Chondrocyte (in vitro differentiated cells): ENCODE measurements around the gene EDEM3. TPM values are rescaled to one million over a fixed set of nuclear protein-coding genes. Genes with fewer than 3 reads are reported as not detected.

Source experiments
- DNase-seq: peaks from one replicate; pipeline ENCODE4 v3.0.0; 2021; ENCODE audit warnings: mixed read lengths, low spot score
- H3K27ac Mint-ChIP-seq: one replicate; pipeline ENCODE4 v1.8.0; 2021; ENCODE audit warnings: mild to moderate bottlenecking, moderate library complexity, mixed read lengths; ENCODE audit not compliant: unreplicated experiment
- H3K27me3 Mint-ChIP-seq: 2 replicates; pipeline ENCODE4 v1.8.0; 2021; ENCODE audit warnings: low read depth, mixed read lengths
- H3K36me3 Mint-ChIP-seq: 2 replicates; pipeline ENCODE4 v1.8.0; 2021; ENCODE audit warnings: low read depth, mixed read lengths
- H3K4me1 Mint-ChIP-seq: 2 replicates; pipeline ENCODE4 v1.8.0; 2021; ENCODE audit warnings: low read depth, mild to moderate bottlenecking, mixed read lengths
- H3K4me3 Mint-ChIP-seq: one replicate; pipeline ENCODE4 v1.8.0; 2021; ENCODE audit warnings: mild to moderate bottlenecking, moderate library complexity, mixed read lengths; ENCODE audit not compliant: unreplicated experiment
- H3K9me3 Mint-ChIP-seq: 2 replicates; pipeline ENCODE4 v1.8.0; 2021; ENCODE audit warnings: low read depth, mixed read lengths
- CTCF ChIP-seq: fragments of 200-600 bp; sonication (generic); IDR thresholded peaks from 2 replicates; pipeline ENCODE4 v1.5.0; 2021; ENCODE audit warnings: antibody characterized with exemption, mild to moderate bottlenecking, moderate library complexity
- total RNA-seq: library from RNA; stranded (reverse); gene quantifications from 3 replicates; pipeline ENCODE4 v1.2.1, GENCODE V29; 2021

Gene EDEM3
- total RNA-seq, 1 donor from 2014 or later, result 31.6 TPM

GRCh38 chr1:184698016-184698415, 56.6 kb downstream of the EDEM3 start:
- H3K27ac Mint-ChIP-seq, result no peak overlapping the region
- H3K36me3 Mint-ChIP-seq, result peaks cover 17% of the 10 kb centered on the region
- peaks cover 14% of the 10 kb centered on the region for H3K4me1 Mint-ChIP-seq
- TF ChIP-seq CTCF, result no peak
- no peaks in the 10 kb centered on the region for H3K27me3 Mint-ChIP-seq
- H3K9me3 Mint-ChIP-seq, result no peaks in the 10 kb centered on the region
- no peak for DNase-seq
- H3K4me3 Mint-ChIP-seq, result no peak overlapping the region

- H3K4me1 Mint-ChIP-seq, result peaks cover 16% of the 10 kb centered on the region
- no peak overlapping the region for H3K4me3 Mint-ChIP-seq
- DNase-seq, result no peak
- H3K9me3 Mint-ChIP-seq, result no peaks in the 10 kb centered on the region
- TF ChIP-seq CTCF, result no peak
- no peak overlapping the region for H3K27ac Mint-ChIP-seq
- no peaks in the 10 kb centered on the region for H3K27me3 Mint-ChIP-seq
- H3K36me3 Mint-ChIP-seq, result peaks cover 9% of the 10 kb centered on the region
These were observed 58.3 kb downstream of the EDEM3 start for GRCh38 chr1:184696403-184696802.

- no peak for DNase-seq
- Mint-ChIP-seq H3K4me1 (peaks cover 16% of the 10 kb centered on the region), H3K4me3 (no peak overlapping the region), H3K9me3 (no peaks in the 10 kb centered on the region), H3K36me3 (peaks cover 9% of the 10 kb centered on the region), H3K27me3 (no peaks in the 10 kb centered on the region), H3K27ac (no peak overlapping the region)
- TF ChIP-seq CTCF, result no peak
These were observed 59.6 kb downstream of the EDEM3 start for GRCh38 chr1:184695023-184695422.

- no peak overlapping the region for H3K4me3 Mint-ChIP-seq
- H3K36me3 Mint-ChIP-seq, result peaks cover 7% of the 10 kb centered on the region
- peaks cover 15% of the 10 kb centered on the region for H3K4me1 Mint-ChIP-seq
- DNase-seq, result no peak
- no peak overlapping the region for H3K27ac Mint-ChIP-seq
- TF ChIP-seq CTCF, result no peak
- no peaks in the 10 kb centered on the region for H3K9me3 Mint-ChIP-seq
- H3K27me3 Mint-ChIP-seq, result no peaks in the 10 kb centered on the region
These were observed 61.6 kb downstream of the EDEM3 start for GRCh38 chr1:184693011-184693410.

GRCh38 chr1:184691719-184692324, 62.8 kb downstream of the EDEM3 start:
- H3K36me3 Mint-ChIP-seq, result peaks cover 7% of the 10 kb centered on the region
- no peak overlapping the region for H3K4me3 Mint-ChIP-seq
- peaks cover 7% of the 10 kb centered on the region for H3K4me1 Mint-ChIP-seq
- H3K27ac Mint-ChIP-seq, result no peak overlapping the region
- no peak for DNase-seq
- no peaks in the 10 kb centered on the region for H3K9me3 Mint-ChIP-seq
- no peaks in the 10 kb centered on the region for H3K27me3 Mint-ChIP-seq
- peak; percentile 96 for TF ChIP-seq CTCF
